ENCODE results near the gene MRPS12. TPM values are rescaled to one million over a fixed set of nuclear protein-coding genes. Genes with fewer than 3 reads are reported as not detected.

MRPS12 gene
- total RNA-seq, 1 experiment from 2014 or later, result 81.3 TPM

GRCh38 chr19:38920602-38921419 lies 9.9 kb upstream of the MRPS12 start:
- WGBS (ENCODE audit: extremely low coverage, insufficient read length, low lambda C conversion rate), result no CpG with 5 or more reads among the region's 14 CpGs
- Histone ChIP-seq H3K4me1 (ENCODE audit: insufficient read depth, low read length) (no peaks in the 10 kb centered on the region), H3K18ac (ENCODE audit: insufficient read length, low read depth, low read length) (no peak overlapping the region), H3K79me2 (ENCODE audit: insufficient read depth, low read length) (no peaks in the 10 kb centered on the region), H4K5ac (ENCODE audit: insufficient read length, low read depth, low read length) (no peak overlapping the region), H3K27ac (ENCODE audit: insufficient read length, low read depth, low read length) (no peak overlapping the region), H3K23ac (ENCODE audit: insufficient read length, low read depth, low read length) (no peak overlapping the region), H2BK15ac (ENCODE audit: low read depth, low read length) (no peak overlapping the region), H3K14ac (ENCODE audit: insufficient read depth, low read length) (no peak overlapping the region), H3K79me1 (ENCODE audit: insufficient read depth, low read depth, low read length, poor library complexity, severe bottlenecking) (no peaks in the 10 kb centered on the region), H3K23me2 (ENCODE audit: insufficient read length, low read depth, low read length, poor library complexity, severe bottlenecking) (no peaks in the 10 kb centered on the region), H4K8ac (replicated peaks; ENCODE audit: insufficient read length, low read depth, low read length) (no peak overlapping the region), H3K9ac (ENCODE audit: extremely low read depth, insufficient read length, low read length) (no peak overlapping the region), H2BK120ac (ENCODE audit: low read depth, low read length, poor library complexity, severe bottlenecking) (no peak overlapping the region), H3K27me3 (ENCODE audit: insufficient read depth, low read length) (no peaks in the 10 kb centered on the region), H2AK5ac (ENCODE audit: insufficient read length, low read length) (no peak overlapping the region), H4K20me1 (ENCODE audit: control insufficient read depth, insufficient read depth, insufficient read length) (no peaks in the 10 kb centered on the region), H2BK5ac (ENCODE audit: insufficient read length, low read length) (no peak overlapping the region), H3T11ph (ENCODE audit: low read length) (no peak overlapping the region), H3K4me2 (ENCODE audit: insufficient read depth, insufficient read length, low read length) (no peak overlapping the region), H3K56ac (ENCODE audit: insufficient read length, low read depth, low read length) (no peak overlapping the region), H3K4ac (ENCODE audit: low read depth, low read length) (no peak overlapping the region), H2BK12ac (ENCODE audit: insufficient read length, low read depth, low read length) (no peak overlapping the region), H3K9me3 (ENCODE audit: control insufficient read depth, low read depth, low read length) (no peaks in the 10 kb centered on the region), H2BK20ac (ENCODE audit: low read depth, low read length, poor library complexity, severe bottlenecking) (no peak overlapping the region), H4K91ac (ENCODE audit: insufficient read length, low read depth, low read length) (no peak overlapping the region), H2AFZ (ENCODE audit: low read length) (no peak overlapping the region)
- TF ChIP-seq, protein P1, sequence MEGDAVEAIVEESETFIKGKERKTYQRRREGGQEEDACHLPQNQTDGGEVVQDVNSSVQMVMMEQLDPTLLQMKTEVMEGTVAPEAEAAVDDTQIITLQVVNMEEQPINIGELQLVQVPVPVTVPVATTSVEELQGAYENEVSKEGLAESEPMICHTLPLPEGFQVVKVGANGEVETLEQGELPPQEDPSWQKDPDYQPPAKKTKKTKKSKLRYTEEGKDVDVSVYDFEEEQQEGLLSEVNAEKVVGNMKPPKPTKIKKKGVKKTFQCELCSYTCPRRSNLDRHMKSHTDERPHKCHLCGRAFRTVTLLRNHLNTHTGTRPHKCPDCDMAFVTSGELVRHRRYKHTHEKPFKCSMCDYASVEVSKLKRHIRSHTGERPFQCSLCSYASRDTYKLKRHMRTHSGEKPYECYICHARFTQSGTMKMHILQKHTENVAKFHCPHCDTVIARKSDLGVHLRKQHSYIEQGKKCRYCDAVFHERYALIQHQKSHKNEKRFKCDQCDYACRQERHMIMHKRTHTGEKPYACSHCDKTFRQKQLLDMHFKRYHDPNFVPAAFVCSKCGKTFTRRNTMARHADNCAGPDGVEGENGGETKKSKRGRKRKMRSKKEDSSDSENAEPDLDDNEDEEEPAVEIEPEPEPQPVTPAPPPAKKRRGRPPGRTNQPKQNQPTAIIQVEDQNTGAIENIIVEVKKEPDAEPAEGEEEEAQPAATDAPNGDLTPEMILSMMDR (conservative IDR thresholded peaks at IDR 0.05), result no peak
- no peaks in the 10 kb centered on the region for H3K9me3 Mint-ChIP-seq
- H3K27me3 Mint-ChIP-seq (ENCODE audit: low read depth), result no peaks in the 10 kb centered on the region
- H3K27ac Mint-ChIP-seq, result no peak overlapping the region
- no peaks in the 10 kb centered on the region for H3K4me1 Mint-ChIP-seq
- no peak for DNase-seq
- peaks cover 23 to 41% (median 27%) of the 10 kb centered on the region in 3 experiments; a peak in 6 of 7 replicates for H3K36me3 Mint-ChIP-seq (ENCODE audit: insufficient read depth in 1 of 3, low read depth in 3 of 3)
- no peak overlapping the region for H3K4me3 Mint-ChIP-seq

Data from H9 (cell line).